ENCODE measurements around the gene GDF10.

Gene GDF10

DNA sequence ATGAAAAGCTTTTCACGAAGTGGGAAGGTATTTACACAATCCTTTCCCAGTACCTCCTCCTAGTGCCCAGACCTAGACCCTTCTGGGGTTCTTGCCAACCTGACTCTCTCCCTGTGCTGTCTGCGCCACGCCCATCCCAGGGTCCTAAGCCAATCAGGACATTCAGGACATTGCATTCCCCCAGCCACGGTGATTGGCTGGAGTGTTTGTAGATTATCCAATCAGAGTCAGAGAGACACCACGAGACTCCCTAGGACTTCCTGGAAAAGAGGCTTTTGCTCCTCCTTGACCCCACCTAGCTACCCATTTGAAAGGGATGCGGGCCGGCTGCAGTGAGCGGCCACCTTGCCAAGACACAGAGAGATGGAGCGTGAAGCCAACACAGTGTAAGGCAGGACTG is 18.7 kb downstream of the GDF10 start:
- no peak for DNase-seq

- DNase-seq, result no peak
Measured at GRCh38 chr10:47319784-47320183, 19.8 kb downstream of the GDF10 start.

- no peak for DNase-seq
Measured at GRCh38 chr10:47320812-47321211, 20.8 kb downstream of the GDF10 start.

DNA sequence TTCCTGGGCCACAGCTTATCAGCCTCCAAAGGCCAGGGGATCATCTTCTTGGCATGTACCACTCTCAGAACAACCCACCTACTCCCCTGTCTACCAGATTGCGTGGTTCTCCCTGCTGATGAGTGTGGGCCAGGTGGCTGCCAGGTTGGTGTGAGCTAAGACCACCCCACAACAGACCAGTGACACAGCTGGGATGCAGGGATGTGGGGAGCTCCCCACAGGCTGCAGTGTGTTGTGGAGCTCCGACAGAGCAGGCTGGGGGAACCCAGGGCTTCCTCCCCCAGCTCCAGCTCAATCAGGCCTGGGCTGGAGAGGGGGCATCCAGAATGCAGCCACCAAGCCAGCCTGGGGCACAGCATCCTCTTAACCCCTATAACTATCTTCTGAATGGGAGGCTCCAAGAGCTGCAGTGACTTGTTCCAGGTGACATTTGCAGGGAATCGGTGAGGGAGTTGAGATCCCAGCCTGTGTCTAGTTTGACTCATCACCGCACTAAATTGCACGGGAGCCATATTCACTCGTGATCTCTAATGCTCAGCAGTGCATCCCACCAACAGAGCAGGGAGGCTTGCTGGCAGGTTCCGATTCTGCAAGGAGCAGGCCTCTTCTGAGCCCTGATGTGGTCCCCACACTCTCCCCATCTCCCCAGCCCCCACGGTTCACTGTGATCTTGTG is 21.7 kb downstream of the GDF10 start:
- DNase-seq, result no peak

DNA sequence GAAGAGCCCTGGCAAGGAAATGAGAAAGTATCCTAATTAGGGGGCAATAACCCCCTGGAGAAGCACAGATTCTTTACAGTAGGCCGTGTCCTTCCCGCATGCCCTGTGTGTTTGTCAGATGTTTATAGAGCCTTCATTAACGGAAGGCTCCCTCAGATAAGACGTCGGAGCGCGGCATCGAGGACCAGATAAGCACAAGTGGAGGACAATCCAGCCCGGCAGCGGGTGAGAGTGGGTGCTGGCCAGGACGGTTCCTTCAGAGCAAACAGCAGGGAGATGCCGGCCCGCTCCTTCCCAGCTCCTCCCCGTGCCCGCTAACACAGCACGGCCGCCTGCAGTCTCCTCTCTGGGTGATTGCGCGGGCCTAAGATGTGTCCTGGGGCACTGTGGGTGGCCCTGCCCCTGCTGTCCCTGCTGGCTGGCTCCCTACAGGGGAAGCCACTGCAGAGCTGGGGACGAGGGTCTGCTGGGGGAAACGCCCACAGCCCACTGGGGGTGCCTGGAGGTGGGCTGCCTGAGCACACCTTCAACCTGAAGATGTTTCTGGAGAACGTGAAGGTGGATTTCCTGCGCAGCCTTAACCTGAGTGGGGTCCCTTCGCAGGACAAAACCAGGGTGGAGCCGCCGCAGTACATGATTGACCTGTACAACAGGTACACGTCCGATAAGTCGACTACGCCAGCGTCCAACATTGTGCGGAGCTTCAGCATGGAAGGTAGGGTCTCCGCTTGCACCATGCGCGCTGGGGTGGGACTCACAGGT is 22.5 kb downstream of the GDF10 start, which contains the start of gene GDF2:
TSS of gene GDF2 (plus strand) at position 155 of the 762 bp plus-strand sequence. CDS start at position 370, 215 bp downstream.
- no peak for DNase-seq

- no peak for DNase-seq
Measured at GRCh38 chr10:47323087-47323486, 23.1 kb downstream of the GDF10 start.

GRCh38 chr10:47323636-47324296 is 23.8 kb downstream of the GDF10 start:
- DNase-seq, result no peak

- DNase-seq, result no peak
Measured at GRCh38 chr10:47325303-47326291, 25.6 kb downstream of the GDF10 start.

DNA sequence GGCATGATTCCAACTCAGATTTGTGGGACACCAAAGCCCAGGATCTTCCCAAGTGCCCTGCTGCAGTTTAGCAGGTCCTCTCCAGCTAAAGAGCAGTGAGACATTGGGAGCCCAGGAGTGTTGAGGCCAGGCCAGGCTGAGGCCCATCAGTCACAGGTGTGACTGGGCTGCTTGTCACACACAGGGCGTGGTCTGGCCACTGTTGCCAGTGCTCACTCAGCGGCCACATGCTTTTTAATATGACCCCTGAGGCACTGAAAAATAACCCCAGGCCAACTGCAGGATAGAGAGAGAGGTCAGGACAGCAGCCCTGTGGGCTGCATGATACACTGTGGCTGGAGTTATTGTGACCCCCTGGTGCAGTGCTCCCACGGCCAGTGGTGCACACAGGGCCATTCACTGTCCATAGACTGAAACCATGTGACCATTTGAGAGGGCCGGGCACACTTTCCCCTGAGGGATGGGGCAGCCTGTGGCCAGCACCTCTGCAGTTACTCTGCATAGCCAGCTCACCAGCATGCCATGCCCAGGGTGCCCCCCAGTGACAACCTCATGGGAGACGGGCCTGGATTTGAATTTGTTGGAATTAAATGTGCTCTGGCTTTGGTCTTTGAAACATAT is 26.4 kb downstream of the GDF10 start:
- no peak for DNase-seq

GRCh38 chr10:47326927-47327330 is 26.9 kb downstream of the GDF10 start:
- no peak for DNase-seq

GRCh38 chr10:47329855-47330254 is 29.9 kb downstream of the GDF10 start:
- DNase-seq, result no peak

GRCh38 chr10:47330366-47330765 is 30.4 kb downstream of the GDF10 start:
- DNase-seq, result no peak

DNA sequence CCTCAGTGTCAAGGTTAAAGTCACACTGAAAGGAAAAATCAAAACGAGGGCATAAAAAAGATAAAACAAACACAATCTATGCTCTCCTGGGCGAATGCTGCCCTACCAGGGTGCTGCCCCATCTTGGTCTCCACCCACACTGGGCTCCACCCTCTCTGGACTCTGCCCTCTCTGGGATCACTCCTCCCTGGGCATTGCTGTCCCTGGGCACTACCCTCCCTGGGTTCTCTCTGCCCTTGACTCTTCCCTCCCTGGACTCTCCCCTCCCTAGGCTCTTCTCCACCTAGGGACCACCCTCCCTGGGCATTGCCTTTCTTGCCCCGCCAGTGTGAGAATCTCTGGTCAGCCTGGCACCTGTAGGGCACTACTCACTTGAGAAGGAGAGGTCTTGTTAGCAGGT is 30.8 kb downstream of the GDF10 start:
- no peak for DNase-seq

DNA sequence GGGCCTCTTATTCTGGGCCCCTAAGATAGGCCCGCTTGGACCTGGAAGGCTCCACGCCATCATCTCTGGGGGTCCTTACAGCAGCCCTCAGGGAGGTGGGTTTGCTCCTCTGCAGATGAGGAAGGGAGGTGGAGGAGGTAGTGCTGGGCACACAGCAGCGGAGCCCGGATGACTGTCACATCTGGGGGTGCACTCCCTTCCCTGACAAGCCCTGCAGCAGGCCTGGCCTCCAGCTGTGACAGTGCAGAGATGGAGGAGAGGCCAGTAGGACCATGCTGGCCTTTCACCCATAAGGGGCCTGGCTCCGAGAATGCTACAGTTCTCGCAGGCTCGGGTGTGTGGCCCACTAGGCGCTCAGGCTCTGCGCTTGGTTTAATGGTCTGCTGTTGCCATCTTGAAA is 31.5 kb downstream of the GDF10 start:
- no peak for DNase-seq

DNA sequence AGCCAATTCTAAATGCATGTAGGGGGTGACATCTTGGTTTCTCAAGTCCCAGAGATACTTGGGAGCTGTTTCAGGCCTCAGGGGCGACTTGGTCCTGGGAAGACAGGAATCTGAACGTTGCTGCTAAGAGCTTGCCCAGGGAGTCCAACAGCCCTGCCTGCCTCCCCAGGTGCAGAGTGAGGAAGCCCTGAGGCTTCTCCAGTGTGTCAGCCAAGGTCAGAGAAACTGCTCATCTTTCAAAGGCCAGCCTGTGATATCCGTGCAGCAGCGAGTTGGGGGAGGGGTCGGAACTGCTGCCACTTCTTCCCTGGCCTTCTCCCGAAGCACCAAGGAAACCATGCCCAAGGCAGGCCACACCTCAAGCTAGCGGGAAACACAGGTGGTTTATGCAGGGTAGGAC is 32.0 kb downstream of the GDF10 start:
- no peak for DNase-seq

- no peak for DNase-seq
Measured at GRCh38 chr10:47332371-47332770, 32.4 kb downstream of the GDF10 start.

DNA sequence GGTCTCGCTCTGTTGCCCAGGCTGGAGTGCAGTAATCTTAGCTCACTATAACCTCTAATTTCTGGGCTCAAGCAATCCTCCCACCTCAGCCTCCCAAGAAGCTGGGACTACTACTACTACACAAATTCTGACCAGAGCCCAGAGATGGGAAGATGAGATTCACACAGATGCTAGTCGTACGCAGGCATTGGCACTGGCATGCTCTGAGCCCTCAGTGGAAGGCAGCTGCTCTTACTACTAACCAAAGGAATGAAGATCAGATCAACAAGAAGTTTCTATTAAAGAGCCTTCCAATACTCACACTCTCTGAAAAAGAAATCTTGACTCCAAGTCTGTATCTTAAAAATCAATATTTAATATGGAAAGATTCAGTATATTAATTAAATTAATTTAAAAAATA is 32.9 kb downstream of the GDF10 start:
- no peak for DNase-seq

GRCh38 chr10:47333532-47333931 is 33.5 kb downstream of the GDF10 start:
- no peak for DNase-seq

DNA sequence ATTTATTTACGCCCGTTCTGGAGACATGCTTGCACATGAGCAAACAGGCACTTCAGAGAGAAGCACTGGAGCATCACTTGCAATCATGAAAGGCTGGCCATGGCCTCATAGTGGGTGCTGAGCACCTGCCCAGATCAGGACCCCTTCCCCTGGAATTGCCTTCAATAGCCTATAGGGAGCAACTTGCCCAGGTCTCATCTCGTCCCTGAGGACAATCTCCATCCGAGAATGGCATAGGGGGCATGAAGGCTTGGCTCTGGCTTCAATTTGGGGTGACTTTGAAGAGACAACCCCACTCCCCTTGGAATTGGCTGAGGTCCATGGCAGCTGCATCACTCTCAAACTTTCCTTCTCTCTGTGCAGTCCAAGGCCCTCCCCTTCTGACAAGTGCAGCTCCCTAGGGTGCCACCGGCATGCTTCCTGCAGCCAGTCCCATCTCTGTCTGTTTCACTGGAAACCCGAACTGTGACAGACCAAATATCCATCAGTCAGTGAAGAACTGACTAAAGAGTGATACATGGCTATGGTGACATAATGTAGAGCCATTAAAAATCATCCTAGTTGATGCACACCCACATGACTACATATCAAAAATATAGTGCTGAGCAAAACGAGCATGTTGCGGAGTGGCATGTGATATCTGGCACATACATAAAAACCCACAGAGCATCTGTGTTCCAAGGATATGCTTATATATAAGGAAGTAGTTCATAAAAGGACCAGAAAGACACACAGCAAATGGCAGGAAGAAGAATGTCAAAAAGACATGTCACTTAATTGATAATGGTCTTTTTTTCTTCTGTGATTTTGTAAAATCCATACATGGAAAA is 34.7 kb downstream of the GDF10 start:
- DNase-seq, result no peak

DNA sequence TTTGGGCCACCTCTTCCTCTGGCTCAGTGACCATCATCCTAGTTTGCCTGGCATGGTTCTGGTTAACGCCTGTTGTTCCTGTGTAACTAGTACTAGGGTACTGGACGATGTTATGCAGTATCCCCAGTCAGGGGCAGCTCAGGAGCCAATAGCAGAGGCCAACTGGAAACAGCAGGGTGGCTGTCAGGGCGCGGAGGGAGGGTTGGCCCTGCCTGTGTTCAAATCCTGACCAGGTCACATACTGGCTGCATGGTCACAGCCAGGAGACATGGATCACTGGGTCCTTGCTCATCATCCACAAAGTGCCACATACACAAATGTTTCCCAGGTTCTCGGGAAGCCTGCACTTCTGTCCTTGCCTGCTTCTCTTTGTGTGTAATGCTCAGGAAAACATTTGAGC is 35.9 kb downstream of the GDF10 start:
- no peak for DNase-seq

GRCh38 chr10:47336387-47337134 is 36.6 kb downstream of the GDF10 start:
- no peak for DNase-seq
